HEK293 (cell line): ENCODE data around the gene FIBP.
A peak's percentile ranks its signal among the peaks of the same experiment; 100 is the strongest.

Source experiments
- BCL6B ChIP-seq: fragments of 450-650 bp; formaldehyde crosslinking; IDR thresholded peaks from 2 replicates; pipeline ENCODE4 v1.5.1; 2017; ENCODE audit warnings: missing biosample characterization, missing genetic modification characterization
- CTCF ChIP-seq: fragments of 450-650 bp; formaldehyde crosslinking; IDR thresholded peaks from 2 replicates; pipeline ENCODE4 v1.5.1; 2016; ENCODE audit warnings: missing biosample characterization, missing genetic modification characterization
- GLI4 ChIP-seq: fragments of 450-650 bp; formaldehyde crosslinking; IDR thresholded peaks from 2 replicates; pipeline ENCODE4 v1.5.1; 2016; ENCODE audit warnings: missing biosample characterization, missing genetic modification characterization
- HOXA7 ChIP-seq: sonication (generic); formaldehyde crosslinking; IDR thresholded peaks from 2 replicates; pipeline ENCODE4 v1.8.1; 2022; ENCODE audit warnings: missing genetic modification reagents, borderline replicate concordance
- KLF1 ChIP-seq: fragments of 450-650 bp; formaldehyde crosslinking; IDR thresholded peaks from 2 replicates; pipeline ENCODE4 v1.5.1; 2016; ENCODE audit warnings: missing biosample characterization, missing genetic modification characterization
- KLF7 ChIP-seq: fragments of 450-650 bp; formaldehyde crosslinking; IDR thresholded peaks from 2 replicates; pipeline ENCODE4 v1.5.1; 2016; ENCODE audit warnings: missing biosample characterization, missing genetic modification characterization, borderline replicate concordance
- PATZ1 ChIP-seq: fragments of 450-650 bp; formaldehyde crosslinking; IDR thresholded peaks from 2 replicates; pipeline ENCODE4 v1.5.1; 2016; ENCODE audit warnings: missing biosample characterization, missing genetic modification characterization
- PRDM1 ChIP-seq: fragments of 450-650 bp; formaldehyde crosslinking; IDR thresholded peaks from 2 replicates; pipeline ENCODE4; 2016; ENCODE audit warnings: missing biosample characterization, missing genetic modification characterization
- PRDM4 ChIP-seq: fragments of 450-650 bp; formaldehyde crosslinking; IDR thresholded peaks from 2 replicates; pipeline ENCODE4 v1.5.1; 2017; ENCODE audit warnings: missing biosample characterization, missing genetic modification characterization
- SP2 ChIP-seq: fragments of 450-650 bp; formaldehyde crosslinking; IDR thresholded peaks from 2 replicates; pipeline ENCODE4 v1.5.1; 2016; ENCODE audit warnings: missing biosample characterization, missing genetic modification characterization
- WT1 ChIP-seq: fragments of 450-650 bp; formaldehyde crosslinking; IDR thresholded peaks from 2 replicates; pipeline ENCODE4 v1.5.1; 2016; ENCODE audit warnings: missing biosample characterization, missing genetic modification characterization
- YY1 ChIP-seq: fragments of 450-650 bp; formaldehyde crosslinking; IDR thresholded peaks from 2 replicates; pipeline ENCODE4 v1.5.1; 2018; ENCODE audit warnings: missing biosample characterization, missing genetic modification characterization
- ZBTB17 ChIP-seq: fragments of 450-650 bp; formaldehyde crosslinking; IDR thresholded peaks from 2 replicates; pipeline ENCODE4 v1.5.1; 2016; ENCODE audit warnings: missing biosample characterization, missing genetic modification characterization
- ZBTB8A ChIP-seq: fragments of 450-650 bp; formaldehyde crosslinking; IDR thresholded peaks from 2 replicates; pipeline ENCODE4 v1.5.1; 2016; ENCODE audit warnings: missing biosample characterization, missing genetic modification characterization
- ZFP69B ChIP-seq: fragments of 450-650 bp; formaldehyde crosslinking; IDR thresholded peaks from 2 replicates; pipeline ENCODE4 v1.5.1; 2016; ENCODE audit warnings: missing biosample characterization, missing genetic modification characterization
- ZNF211 ChIP-seq: fragments of 450-650 bp; formaldehyde crosslinking; IDR thresholded peaks from 2 replicates; pipeline ENCODE4 v1.5.1; 2016; ENCODE audit warnings: low read depth, missing biosample characterization, missing genetic modification characterization
- ZNF214 ChIP-seq: fragments of 450-650 bp; formaldehyde crosslinking; IDR thresholded peaks from 2 replicates; pipeline ENCODE4 v1.5.1; 2017; ENCODE audit warnings: missing biosample characterization, mild to moderate bottlenecking, missing genetic modification characterization, borderline replicate concordance
- ZNF280D ChIP-seq: fragments of 450-650 bp; formaldehyde crosslinking; IDR thresholded peaks from 2 replicates; pipeline ENCODE4 v1.5.1; 2016; ENCODE audit warnings: missing biosample characterization, missing genetic modification characterization
- ZNF302 ChIP-seq: fragments of 450-650 bp; formaldehyde crosslinking; IDR thresholded peaks from 2 replicates; pipeline ENCODE4 v1.5.1; 2016; ENCODE audit warnings: missing biosample characterization, missing genetic modification characterization, low read depth
- ZNF398 ChIP-seq: fragments of 450-650 bp; formaldehyde crosslinking; IDR thresholded peaks from 2 replicates; pipeline ENCODE4 v1.5.1; 2017; ENCODE audit warnings: missing biosample characterization, missing genetic modification characterization
- ZNF548 ChIP-seq: fragments of 450-650 bp; formaldehyde crosslinking; IDR thresholded peaks from 2 replicates; pipeline ENCODE4 v1.5.1; 2016; ENCODE audit warnings: missing biosample characterization, missing genetic modification characterization
- ZNF571 ChIP-seq: fragments of 450-650 bp; formaldehyde crosslinking; IDR thresholded peaks from 2 replicates; pipeline ENCODE4 v1.5.0; 2017; ENCODE audit warnings: missing biosample characterization, missing genetic modification characterization
- ZSCAN5A ChIP-seq: fragments of 450-650 bp; formaldehyde crosslinking; IDR thresholded peaks from 2 replicates; pipeline ENCODE4 v1.5.1; 2016; ENCODE audit warnings: missing biosample characterization, missing genetic modification characterization

FIBP gene

GRCh38 chr11:65911682-65912568, 23.7 kb upstream of the FIBP start (continued):
- 0 out of 2 replicates have a peak, but pooled peaks have one; percentile 22 for TF ChIP-seq PATZ1
- no peak for TF ChIP-seq ZNF571 (tag by site-specific recombination)
- no peak for TF ChIP-seq ZNF211 (tag by site-specific recombination)
- no peak for TF ChIP-seq ZBTB8A (tag by site-specific recombination)
- no peak for TF ChIP-seq ZSCAN5A (tag by site-specific recombination)
- TF ChIP-seq GLI4 (tag by site-specific recombination), result no peak
- TF ChIP-seq KLF7 (tag by site-specific recombination), result no peak
- TF ChIP-seq HOXA7 (CRISPR knock-in tag), result no peak
- TF ChIP-seq PRDM4 (tag by site-specific recombination), result no peak
- TF ChIP-seq ZNF214 (tag by site-specific recombination), result no peak
- no peak for TF ChIP-seq ZNF548
- peak; percentile 71 for TF ChIP-seq ZBTB17
- TF ChIP-seq YY1, result no peak
- TF ChIP-seq CTCF (tag by site-specific recombination), result no peak; the same call in 1 of the 2 replicates
- no peak for TF ChIP-seq ZNF302 (tag by site-specific recombination)
- TF ChIP-seq KLF1 (tag by site-specific recombination), result peak; percentile 51; the same call in 1 of the 2 replicates
- TF ChIP-seq ZNF398 (tag by site-specific recombination), result peak; percentile 45
- TF ChIP-seq ZNF280D (tag by site-specific recombination), result no peak
- TF ChIP-seq BCL6B, result no peak
- TF ChIP-seq ZFP69B (tag by site-specific recombination), result 0 out of 2 replicates have a peak, but pooled peaks have one; percentile 11
- peak; percentile 56 for TF ChIP-seq SP2
- TF ChIP-seq WT1 (tag by site-specific recombination), result peak; percentile 97
- TF ChIP-seq PRDM1 (tag by site-specific recombination), result peak; percentile 36; the same call in 1 of the 2 replicates
